Mucosa of stomach (tissue), 1 donor: ENCODE measurements around the gene LPP.

Experiments
- H3K27me3 ChIP-seq: one replicate; pipeline ENCODE4 v1.7.0; 2013; ENCODE audit warnings: mild to moderate bottlenecking, low read length; ENCODE audit not compliant: control insufficient read depth, insufficient read depth
- H3K36me3 ChIP-seq: one replicate; pipeline ENCODE4 v1.7.0; 2013; ENCODE audit warnings: low read length; ENCODE audit not compliant: control insufficient read depth, insufficient read depth
- H3K4me1 ChIP-seq: one replicate; pipeline ENCODE4 v1.7.0; 2013; ENCODE audit warnings: mild to moderate bottlenecking, low read length; ENCODE audit not compliant: control insufficient read depth, insufficient read depth
- H3K4me3 ChIP-seq: one replicate; pipeline ENCODE4 v1.7.0; 2013; ENCODE audit warnings: low read length
- H3K9ac ChIP-seq: one replicate; pipeline ENCODE4 v1.7.0; 2013; ENCODE audit warnings: mild to moderate bottlenecking, low read length, moderate library complexity
- H3K9me3 ChIP-seq: one replicate; pipeline ENCODE4 v1.7.0; 2013; ENCODE audit warnings: mild to moderate bottlenecking, low read length, moderate library complexity; ENCODE audit not compliant: control insufficient read depth
- donor health status: Pancreatic carcinoma.

Gene LPP

GRCh38 chr3:188206787-188207186, 52.8 kb downstream of the LPP start:
- H3K4me3 ChIP-seq: no peak overlapping the region
- H3K27me3 ChIP-seq: no peaks in the 10 kb centered on the region
- no peaks in the 10 kb centered on the region for H3K4me1 ChIP-seq
- no peaks in the 10 kb centered on the region for H3K36me3 ChIP-seq
- no peak overlapping the region for H3K9ac ChIP-seq
- H3K9me3 ChIP-seq: no peaks in the 10 kb centered on the region

GRCh38 chr3:188207941-188208515, 54.1 kb downstream of the LPP start:
- Histone ChIP-seq H3K36me3 (no peaks in the 10 kb centered on the region), H3K27me3 (no peaks in the 10 kb centered on the region), H3K9me3 (no peaks in the 10 kb centered on the region), H3K4me3 (no peak overlapping the region), H3K9ac (no peak overlapping the region), H3K4me1 (peaks cover 6% of the 10 kb centered on the region)

GRCh38 chr3:188208516-188208981, 54.6 kb downstream of the LPP start:
- Histone ChIP-seq H3K4me1 (peaks cover 6% of the 10 kb centered on the region), H3K36me3 (no peaks in the 10 kb centered on the region), H3K27me3 (no peaks in the 10 kb centered on the region), H3K9me3 (no peaks in the 10 kb centered on the region), H3K4me3 (no peak overlapping the region), H3K9ac (no peak overlapping the region)

GRCh38 chr3:188209034-188209433, 55.1 kb downstream of the LPP start:
- Histone ChIP-seq H3K4me1 (peaks cover 6% of the 10 kb centered on the region), H3K27me3 (no peaks in the 10 kb centered on the region), H3K9me3 (no peaks in the 10 kb centered on the region), H3K4me3 (no peak overlapping the region), H3K9ac (no peak overlapping the region), H3K36me3 (no peaks in the 10 kb centered on the region)

- H3K9me3 ChIP-seq: no peaks in the 10 kb centered on the region
- H3K27me3 ChIP-seq: no peaks in the 10 kb centered on the region
- H3K36me3 ChIP-seq: no peaks in the 10 kb centered on the region
- no peak overlapping the region for H3K4me3 ChIP-seq
- no peak overlapping the region for H3K9ac ChIP-seq
- H3K4me1 ChIP-seq: peaks cover 11% of the 10 kb centered on the region
Observed at GRCh38 chr3:188209740-188210139, 55.8 kb downstream of the LPP start.

GRCh38 chr3:188211476-188211875, 57.5 kb downstream of the LPP start:
- H3K27me3 ChIP-seq: no peaks in the 10 kb centered on the region
- H3K9me3 ChIP-seq: no peaks in the 10 kb centered on the region
- H3K9ac ChIP-seq: no peak overlapping the region
- no peak overlapping the region for H3K4me3 ChIP-seq
- H3K36me3 ChIP-seq: no peaks in the 10 kb centered on the region
- H3K4me1 ChIP-seq: peaks cover 16% of the 10 kb centered on the region

DNA sequence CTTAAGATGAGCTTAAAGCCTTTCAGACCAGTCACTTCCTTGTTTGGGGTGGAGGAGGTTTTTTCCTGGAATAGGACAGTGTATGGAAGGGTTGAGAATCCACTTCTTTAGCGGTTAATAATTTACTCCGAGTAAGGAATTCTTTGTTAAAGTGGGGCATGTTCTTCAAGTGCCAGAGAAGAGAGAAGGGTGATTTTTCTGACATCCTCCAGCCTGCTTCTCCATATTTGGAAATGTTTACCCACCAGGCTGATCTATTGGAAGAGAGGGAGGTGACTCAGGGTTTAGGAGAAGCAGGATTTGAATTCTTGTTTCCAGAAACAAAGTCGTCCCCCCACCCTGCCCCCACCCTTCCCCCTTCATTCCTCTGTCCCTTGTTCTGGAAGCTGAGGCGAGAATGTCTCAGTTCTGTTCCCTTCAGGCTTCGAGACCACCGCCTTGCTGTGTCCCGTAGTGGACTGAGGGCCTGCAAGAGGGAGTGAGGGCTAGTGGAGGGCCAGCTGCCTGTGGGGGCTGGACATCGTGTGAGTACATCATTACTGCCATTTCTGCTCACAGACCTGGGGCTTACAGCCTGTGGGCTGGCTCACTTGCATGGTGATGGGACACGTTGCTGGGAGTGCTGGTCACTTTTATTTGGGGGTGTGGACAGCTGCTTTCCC, 58.5 kb downstream of the LPP start:
- Histone ChIP-seq H3K4me3 (no peak overlapping the region), H3K36me3 (no peaks in the 10 kb centered on the region), H3K9me3 (no peaks in the 10 kb centered on the region), H3K4me1 (peaks cover 23% of the 10 kb centered on the region), H3K27me3 (no peaks in the 10 kb centered on the region), H3K9ac (peak overlapping the region; percentile 51)

DNA sequence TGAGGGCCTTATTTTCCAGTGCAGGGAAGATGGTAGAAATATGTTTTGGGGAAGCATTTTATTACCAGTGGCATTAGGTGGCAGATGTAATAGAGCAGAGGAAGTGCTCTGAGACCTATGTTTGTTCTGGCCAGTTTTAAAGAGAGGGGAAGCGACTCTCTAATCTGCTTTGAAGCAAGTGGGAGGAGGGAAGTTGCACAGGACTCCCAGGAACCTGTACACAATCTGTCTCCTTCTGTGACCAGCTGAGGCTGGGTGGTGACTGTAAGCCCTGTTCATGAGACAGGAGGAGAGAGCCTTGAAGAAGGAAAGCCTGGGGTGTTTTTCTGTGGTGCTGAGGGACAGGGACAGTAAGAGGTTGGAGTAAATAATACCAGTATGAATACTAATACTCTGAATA, 60.5 kb downstream of the LPP start:
- H3K4me1 ChIP-seq: peaks cover 39% of the 10 kb centered on the region
- no peaks in the 10 kb centered on the region for H3K9me3 ChIP-seq
- no peak overlapping the region for H3K4me3 ChIP-seq
- no peaks in the 10 kb centered on the region for H3K27me3 ChIP-seq
- H3K36me3 ChIP-seq: no peaks in the 10 kb centered on the region
- H3K9ac ChIP-seq: peak overlapping the region; percentile 29

- Histone ChIP-seq H3K9me3 (no peaks in the 10 kb centered on the region), H3K9ac (peak overlapping the region; percentile 23), H3K4me1 (peaks cover 45% of the 10 kb centered on the region), H3K4me3 (no peak overlapping the region), H3K27me3 (no peaks in the 10 kb centered on the region), H3K36me3 (no peaks in the 10 kb centered on the region)
Observed at GRCh38 chr3:188215129-188215528, 61.2 kb downstream of the LPP start.

DNA sequence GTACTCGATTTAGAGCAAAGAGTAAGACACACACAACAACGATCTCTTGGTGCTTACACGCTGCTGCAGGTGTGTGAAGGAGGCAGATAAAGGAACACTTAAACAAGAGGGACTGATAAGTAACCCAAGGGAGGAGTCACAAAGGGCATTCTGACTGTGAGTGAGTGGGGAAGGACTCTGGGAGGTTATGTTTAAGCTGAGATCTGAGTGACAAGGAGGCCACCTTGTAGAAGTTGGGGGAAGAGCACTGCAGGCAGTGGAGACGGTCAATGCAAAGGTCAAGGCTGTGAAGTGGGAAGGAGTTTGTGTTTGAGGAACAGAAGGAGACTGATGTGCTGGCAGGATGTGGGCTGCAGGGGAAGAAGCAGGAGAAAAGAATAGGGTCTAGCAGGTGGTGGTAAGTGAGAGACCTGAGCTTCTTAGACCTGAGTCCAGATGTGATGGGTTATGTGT, 63.1 kb downstream of the LPP start:
- Histone ChIP-seq H3K9ac (peak overlapping the region; percentile 11), H3K36me3 (no peaks in the 10 kb centered on the region), H3K9me3 (no peaks in the 10 kb centered on the region), H3K27me3 (no peaks in the 10 kb centered on the region), H3K4me1 (peaks cover 57% of the 10 kb centered on the region), H3K4me3 (no peak overlapping the region)

DNA sequence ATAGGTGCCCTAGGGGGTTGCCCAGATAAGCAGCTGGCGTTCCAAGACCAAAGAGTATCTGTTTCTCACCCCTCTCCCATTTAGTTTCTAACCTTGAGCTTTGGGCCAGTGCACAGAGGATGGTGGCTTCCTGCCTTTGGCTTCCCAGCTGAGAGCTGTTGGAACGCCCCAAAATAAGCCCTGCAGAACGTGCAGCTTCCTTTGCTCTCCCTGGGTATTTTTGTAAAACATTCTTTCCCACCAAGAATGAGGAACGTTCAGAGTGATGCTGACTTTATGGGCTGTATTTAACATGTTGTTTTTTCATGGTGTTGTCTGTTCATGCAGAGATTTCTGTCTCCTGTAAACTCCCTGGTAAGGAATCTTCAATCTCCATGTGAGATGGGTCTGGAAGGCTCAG, 63.8 kb downstream of the LPP start:
- Histone ChIP-seq H3K9ac (peak overlapping the region; percentile 11), H3K27me3 (no peaks in the 10 kb centered on the region), H3K4me3 (no peak overlapping the region), H3K36me3 (no peaks in the 10 kb centered on the region), H3K9me3 (no peaks in the 10 kb centered on the region), H3K4me1 (peaks cover 60% of the 10 kb centered on the region)

GRCh38 chr3:188218603-188219002, 64.6 kb downstream of the LPP start:
- Histone ChIP-seq H3K9me3 (no peaks in the 10 kb centered on the region), H3K4me3 (no peak overlapping the region), H3K9ac (no peak overlapping the region), H3K27me3 (no peaks in the 10 kb centered on the region), H3K4me1 (peaks cover 67% of the 10 kb centered on the region), H3K36me3 (no peaks in the 10 kb centered on the region)
